HG03575 (cell line): ENCODE measurements around the gene TMEM273.

ENCODE experiments used
- ATAC-seq: cut with Tn5 transposase; IDR thresholded peaks from one replicate; pipeline ENCODE4 v1.9.1; 2021; ENCODE audit not compliant: unreplicated experiment, insufficient number of reproducible peaks, low FRiP score; ENCODE audit errors: extremely low read depth

Gene TMEM273

GRCh38 chr10:49129376-49129775 is 58.8 kb downstream of the TMEM273 start:
- ATAC-seq: no peak

- no peak for ATAC-seq
Observed at GRCh38 chr10:49128854-49129253, 59.3 kb downstream of the TMEM273 start.

GRCh38 chr10:49123981-49124950 is 63.9 kb downstream of the TMEM273 start:
- no peak for ATAC-seq

GRCh38 chr10:49120911-49121310 is 67.3 kb downstream of the TMEM273 start:
- no peak for ATAC-seq

- ATAC-seq: no peak
Observed at GRCh38 chr10:49119746-49120145, 68.4 kb downstream of the TMEM273 start.

GRCh38 chr10:49118430-49119074 is 69.6 kb downstream of the TMEM273 start:
- no peak for ATAC-seq

GRCh38 chr10:49117376-49118070 is 70.7 kb downstream of the TMEM273 start:
- no peak for ATAC-seq

- no peak for ATAC-seq
Observed at GRCh38 chr10:49116509-49117375, 71.4 kb downstream of the TMEM273 start.

GRCh38 chr10:49115796-49116508 is 72.2 kb downstream of the TMEM273 start:
- no peak for ATAC-seq

GRCh38 chr10:49115015-49115795 is 73.0 kb downstream of the TMEM273 start, which contains the start of gene VSTM4:
TSS of gene VSTM4 (minus strand) at chr10:49115522. CDS start at chr10:49115485, 37 bp downstream.
- no peak for ATAC-seq

- no peak for ATAC-seq
Observed at GRCh38 chr10:49114718-49115014, 73.5 kb downstream of the TMEM273 start.

- ATAC-seq: no peak
Observed at GRCh38 chr10:49113741-49114141, 74.5 kb downstream of the TMEM273 start.

GRCh38 chr10:49112851-49113250 is 75.3 kb downstream of the TMEM273 start:
- ATAC-seq: no peak

GRCh38 chr10:49112098-49112497 is 76.1 kb downstream of the TMEM273 start:
- no peak for ATAC-seq

- ATAC-seq: no peak
Observed at GRCh38 chr10:49111320-49111698, 76.9 kb downstream of the TMEM273 start.

- ATAC-seq: no peak
Observed at GRCh38 chr10:49110684-49111319, 77.4 kb downstream of the TMEM273 start.

- no peak for ATAC-seq
Observed at GRCh38 chr10:49109669-49110340, 78.4 kb downstream of the TMEM273 start.
